Glutamatergic neuron (in vitro differentiated cells): ENCODE data around the gene ANXA3. TPM values are rescaled to one million over a fixed set of nuclear protein-coding genes. Genes with fewer than 3 reads are reported as not detected.

Experiments used
- DNase-seq: peaks from one replicate; pipeline ENCODE4 v3.0.0; 2022
- H3K27ac Mint-ChIP-seq: one replicate; pipeline ENCODE4 v1.8.0; 2020; ENCODE audit warnings: mild to moderate bottlenecking, mixed read lengths, inconsistent platforms; ENCODE audit not compliant: unreplicated experiment
- H3K27me3 Mint-ChIP-seq: one replicate; pipeline ENCODE4 v1.8.0; 2020; ENCODE audit warnings: mild to moderate bottlenecking, moderate library complexity, mixed read lengths, inconsistent platforms; ENCODE audit not compliant: unreplicated experiment
- H3K36me3 Mint-ChIP-seq: one replicate; pipeline ENCODE4 v1.8.0; 2020; ENCODE audit warnings: mild to moderate bottlenecking, mixed read lengths, inconsistent platforms; ENCODE audit not compliant: unreplicated experiment
- H3K4me1 Mint-ChIP-seq: one replicate; pipeline ENCODE4 v1.8.0; 2020; ENCODE audit warnings: mild to moderate bottlenecking, low read depth, mixed read lengths, inconsistent platforms; ENCODE audit not compliant: unreplicated experiment
- H3K4me3 Mint-ChIP-seq: one replicate; pipeline ENCODE4 v1.8.0; 2020; ENCODE audit warnings: mild to moderate bottlenecking, mixed read lengths, inconsistent platforms; ENCODE audit not compliant: unreplicated experiment
- H3K9me3 Mint-ChIP-seq: one replicate; pipeline ENCODE4 v1.8.0; 2020; ENCODE audit warnings: mild to moderate bottlenecking, moderate library complexity, mixed read lengths, inconsistent platforms; ENCODE audit not compliant: unreplicated experiment
- total RNA-seq: library from RNA; stranded (reverse); fragmentation: NEBNext Ultra II Directional; extraction: Animal tissue kit (Norgen Biotek cat#: 25700); gene quantifications from one replicate; pipeline ENCODE4 v1.2.1, GENCODE V29; 2021; ENCODE audit not compliant: unreplicated experiment
- TF ChIP-seq, protein P1 (sequence below): fragments of 200-600 bp; sonication (generic); IDR thresholded peaks from one replicate; pipeline ENCODE4 v1.5.0; 2021; ENCODE audit not compliant: partially characterized antibody, unreplicated experiment

ANXA3 gene
- total RNA-seq, 1 donor from 2014 or later, result not detected

DNA sequence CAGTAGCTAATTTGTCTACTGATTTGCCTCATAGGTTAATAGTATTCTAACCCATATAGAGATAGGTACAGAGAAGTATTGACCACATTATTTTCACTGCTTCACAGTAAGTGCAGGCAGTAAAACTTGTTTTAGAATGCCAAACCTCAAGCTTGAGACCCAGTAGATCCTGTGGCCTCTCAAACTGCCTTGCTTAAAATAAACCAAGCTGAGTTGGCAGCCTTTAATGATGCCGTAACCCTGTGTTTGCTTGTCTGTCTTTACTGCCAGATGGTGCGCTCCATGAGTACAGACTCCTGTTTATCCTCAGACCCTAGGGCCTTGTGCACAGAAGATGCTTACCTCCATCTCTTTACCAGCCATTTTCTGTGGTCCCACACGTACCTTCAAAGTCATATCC lies 50.8 kb downstream of the ANXA3 start:
- H3K9me3 Mint-ChIP-seq, result no peaks in the 10 kb centered on the region
- DNase-seq, result no peak
- peaks cover 4% of the 10 kb centered on the region for H3K4me1 Mint-ChIP-seq
- TF ChIP-seq, protein P1, sequence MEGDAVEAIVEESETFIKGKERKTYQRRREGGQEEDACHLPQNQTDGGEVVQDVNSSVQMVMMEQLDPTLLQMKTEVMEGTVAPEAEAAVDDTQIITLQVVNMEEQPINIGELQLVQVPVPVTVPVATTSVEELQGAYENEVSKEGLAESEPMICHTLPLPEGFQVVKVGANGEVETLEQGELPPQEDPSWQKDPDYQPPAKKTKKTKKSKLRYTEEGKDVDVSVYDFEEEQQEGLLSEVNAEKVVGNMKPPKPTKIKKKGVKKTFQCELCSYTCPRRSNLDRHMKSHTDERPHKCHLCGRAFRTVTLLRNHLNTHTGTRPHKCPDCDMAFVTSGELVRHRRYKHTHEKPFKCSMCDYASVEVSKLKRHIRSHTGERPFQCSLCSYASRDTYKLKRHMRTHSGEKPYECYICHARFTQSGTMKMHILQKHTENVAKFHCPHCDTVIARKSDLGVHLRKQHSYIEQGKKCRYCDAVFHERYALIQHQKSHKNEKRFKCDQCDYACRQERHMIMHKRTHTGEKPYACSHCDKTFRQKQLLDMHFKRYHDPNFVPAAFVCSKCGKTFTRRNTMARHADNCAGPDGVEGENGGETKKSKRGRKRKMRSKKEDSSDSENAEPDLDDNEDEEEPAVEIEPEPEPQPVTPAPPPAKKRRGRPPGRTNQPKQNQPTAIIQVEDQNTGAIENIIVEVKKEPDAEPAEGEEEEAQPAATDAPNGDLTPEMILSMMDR, result no peak
- no peaks in the 10 kb centered on the region for H3K36me3 Mint-ChIP-seq
- H3K27me3 Mint-ChIP-seq, result peaks cover 3% of the 10 kb centered on the region
- H3K4me3 Mint-ChIP-seq, result no peak overlapping the region
- H3K27ac Mint-ChIP-seq, result no peak overlapping the region

DNA sequence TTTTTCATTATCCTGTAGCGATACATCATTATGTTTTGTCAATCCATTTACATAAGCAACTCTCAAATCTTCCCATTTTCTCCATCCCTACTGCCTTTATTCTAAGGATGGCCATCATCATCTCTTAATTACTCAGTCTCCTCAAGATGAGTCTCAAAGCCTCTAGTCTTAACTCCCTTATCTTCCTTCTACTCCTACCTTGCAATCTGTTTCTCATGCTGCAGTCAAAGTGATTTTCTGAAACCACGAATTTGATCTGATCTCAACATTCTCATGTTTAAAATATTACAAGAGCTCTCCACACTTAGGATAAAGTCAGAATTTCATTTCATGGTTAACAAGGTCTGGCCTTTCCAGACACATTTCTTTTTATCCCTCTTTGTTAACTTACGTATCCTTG lies 51.8 kb downstream of the ANXA3 start:
- peaks cover 4% of the 10 kb centered on the region for H3K27me3 Mint-ChIP-seq
- DNase-seq, result no peak
- peaks cover 4% of the 10 kb centered on the region for H3K4me1 Mint-ChIP-seq
- no peaks in the 10 kb centered on the region for H3K36me3 Mint-ChIP-seq
- TF ChIP-seq, protein P1, result no peak
- no peak overlapping the region for H3K27ac Mint-ChIP-seq
- H3K9me3 Mint-ChIP-seq, result no peaks in the 10 kb centered on the region
- no peak overlapping the region for H3K4me3 Mint-ChIP-seq

DNA sequence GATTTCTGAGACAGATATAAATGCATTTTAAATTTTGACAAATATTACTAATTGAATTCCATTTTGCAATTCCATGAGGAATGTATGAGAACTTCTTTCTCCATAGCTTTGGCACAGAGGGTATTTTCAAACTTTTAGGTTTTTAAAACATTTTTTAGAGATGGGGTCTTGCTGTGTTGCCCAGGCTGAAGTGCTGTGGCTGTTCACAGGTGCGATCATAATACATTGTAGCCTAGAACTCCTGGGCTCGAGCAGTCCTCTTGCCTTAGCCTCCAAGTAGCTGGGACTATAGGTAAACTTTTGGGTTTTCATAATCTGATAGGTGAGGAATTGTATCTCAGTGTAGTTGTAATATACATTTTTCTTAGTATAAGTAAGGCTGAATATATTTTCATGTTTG lies 53.4 kb downstream of the ANXA3 start:
- Mint-ChIP-seq H3K36me3 (no peaks in the 10 kb centered on the region), H3K4me3 (no peak overlapping the region), H3K27me3 (peaks cover 4% of the 10 kb centered on the region), H3K4me1 (peaks cover 4% of the 10 kb centered on the region), H3K27ac (no peak overlapping the region), H3K9me3 (no peaks in the 10 kb centered on the region)
- TF ChIP-seq, protein P1, result no peak
- no peak for DNase-seq

DNA sequence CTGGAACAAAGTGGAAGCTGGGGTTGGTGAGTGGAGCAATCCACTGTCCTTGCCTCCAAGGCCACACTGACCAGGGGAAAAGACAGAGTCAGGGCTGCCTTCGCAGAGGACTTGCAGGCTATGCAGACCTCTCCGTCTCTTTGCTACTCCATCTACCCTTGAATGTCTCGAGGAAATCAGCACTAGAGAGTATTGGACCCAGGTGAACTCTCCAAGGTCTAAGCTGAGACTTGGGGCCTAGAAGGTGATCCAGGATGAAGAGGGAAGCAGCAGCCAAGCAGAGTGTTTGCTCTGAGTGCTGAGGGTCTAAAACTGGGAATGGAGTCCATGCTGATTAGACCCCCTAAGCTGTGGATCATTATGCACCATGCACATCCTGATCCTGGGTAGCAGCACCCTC lies 54.5 kb downstream of the ANXA3 start:
- H3K4me3 Mint-ChIP-seq, result no peak overlapping the region
- H3K9me3 Mint-ChIP-seq, result no peaks in the 10 kb centered on the region
- no peak for DNase-seq
- TF ChIP-seq, protein P1, result no peak
- H3K27ac Mint-ChIP-seq, result no peak overlapping the region
- H3K4me1 Mint-ChIP-seq, result peaks cover 4% of the 10 kb centered on the region
- peaks cover 4% of the 10 kb centered on the region for H3K27me3 Mint-ChIP-seq
- no peaks in the 10 kb centered on the region for H3K36me3 Mint-ChIP-seq

DNA sequence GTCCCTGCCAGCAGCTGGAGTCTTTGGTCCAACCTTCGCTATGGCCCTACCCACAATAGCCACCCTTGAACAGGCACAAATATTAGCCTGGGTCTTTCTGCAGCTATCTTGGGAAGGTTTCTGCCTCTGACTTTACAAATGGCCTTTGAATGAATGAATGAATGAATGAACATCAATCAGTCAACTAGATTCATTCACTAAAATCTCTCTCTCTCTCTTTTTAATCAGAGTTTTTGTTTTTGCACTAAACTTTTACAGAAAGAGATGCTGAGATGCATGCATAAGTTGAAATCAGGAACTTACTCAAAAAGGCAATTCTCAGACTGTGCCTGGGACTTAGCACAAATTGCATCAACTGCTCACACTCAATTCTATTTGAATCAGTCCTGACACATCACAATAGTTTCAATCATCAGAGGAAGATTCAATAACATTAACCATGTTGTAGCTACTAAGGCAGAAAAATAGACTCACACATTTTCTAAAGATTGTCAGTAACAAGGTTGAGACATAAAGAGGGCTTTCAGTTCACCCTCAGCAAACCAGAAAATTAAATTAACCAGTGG lies 55.0 kb downstream of the ANXA3 start:
- peaks cover 4% of the 10 kb centered on the region for H3K4me1 Mint-ChIP-seq

More for the DNA sequence above, 55.0 kb downstream of the ANXA3 start:
- TF ChIP-seq, protein P1, result no peak
- Mint-ChIP-seq H3K4me3 (no peak overlapping the region), H3K27me3 (peaks cover 4% of the 10 kb centered on the region), H3K9me3 (no peaks in the 10 kb centered on the region), H3K36me3 (no peaks in the 10 kb centered on the region), H3K27ac (no peak overlapping the region)
- DNase-seq, result no peak
